GM18508 (cell line): ENCODE data around the gene CCDC197.

Experiments
- ATAC-seq: cut with Tn5 transposase; IDR thresholded peaks from one replicate; pipeline ENCODE4 v1.9.1; 2021; ENCODE audit warnings: moderate number of reproducible peaks; ENCODE audit not compliant: insufficient read depth, unreplicated experiment

The CCDC197 gene

GRCh38 chr14:93997916-93998870, 1.1 kb downstream of the CCDC197 start:
- ATAC-seq = no peak

- no peak for ATAC-seq
Measured at GRCh38 chr14:93998871-93999403, 1.8 kb downstream of the CCDC197 start.

- ATAC-seq = no peak
Measured at GRCh38 chr14:93999573-93999972, 2.5 kb downstream of the CCDC197 start.

- ATAC-seq = no peak
Measured at GRCh38 chr14:94000267-94000666, 3.2 kb downstream of the CCDC197 start.

- ATAC-seq = no peak
Measured at GRCh38 chr14:94001016-94001415, 3.9 kb downstream of the CCDC197 start.

GRCh38 chr14:94001501-94002396, 4.6 kb downstream of the CCDC197 start:
- no peak for ATAC-seq

GRCh38 chr14:94003397-94003796, 6.3 kb downstream of the CCDC197 start:
- ATAC-seq = no peak

GRCh38 chr14:94004015-94004414, 6.9 kb downstream of the CCDC197 start:
- no peak for ATAC-seq

GRCh38 chr14:94005324-94006073, 8.4 kb downstream of the CCDC197 start:
- ATAC-seq = no peak

- ATAC-seq = no peak
Measured at GRCh38 chr14:94008234-94008633, 11.1 kb downstream of the CCDC197 start.

GRCh38 chr14:94009767-94010166, 12.7 kb downstream of the CCDC197 start:
- ATAC-seq = no peak

- no peak for ATAC-seq
Measured at GRCh38 chr14:94010625-94011024, 13.5 kb downstream of the CCDC197 start.

- no peak for ATAC-seq
Measured at GRCh38 chr14:94011795-94012194, 14.7 kb downstream of the CCDC197 start.

GRCh38 chr14:94014382-94014781, 17.3 kb downstream of the CCDC197 start:
- ATAC-seq = no peak

- ATAC-seq = no peak
Measured at GRCh38 chr14:94015223-94015622, 18.1 kb downstream of the CCDC197 start.

GRCh38 chr14:94016446-94016976, 19.4 kb downstream of the CCDC197 start:
- no peak for ATAC-seq

- no peak for ATAC-seq
Measured at GRCh38 chr14:94018308-94018707, 21.2 kb downstream of the CCDC197 start.

- no peak for ATAC-seq
Measured at GRCh38 chr14:94019329-94019728, 22.2 kb downstream of the CCDC197 start.

GRCh38 chr14:94020267-94020666, 23.2 kb downstream of the CCDC197 start:
- no peak for ATAC-seq

GRCh38 chr14:94021001-94021400, 23.9 kb downstream of the CCDC197 start:
- no peak for ATAC-seq
